Activated CD4-positive, alpha-beta T cell treated with anti-CD3 and anti-CD28 coated beads, Interleukin-2, amount 50 U/mL, for 1 hour (primary cell): Measurements from ENCODE around the gene RABGAP1L.
A peak's percentile ranks its signal among the peaks of the same experiment; 100 is the strongest.

Experiments
- DNase-seq: peaks from one replicate; pipeline ENCODE4 v3.0.0-alpha.2; 2020

RABGAP1L gene

GRCh38 chr1:174954073-174954460 is 794.7 kb downstream of the RABGAP1L start:
- DNase-seq, result no peak

GRCh38 chr1:174954671-174955669 is 795.6 kb downstream of the RABGAP1L start:
- no peak for DNase-seq

- no peak for DNase-seq
These were observed 796.8 kb downstream of the RABGAP1L start for GRCh38 chr1:174956086-174956485.

GRCh38 chr1:174956976-174957375 is 797.7 kb downstream of the RABGAP1L start:
- no peak for DNase-seq

- DNase-seq, result no peak
These were observed 798.5 kb downstream of the RABGAP1L start for GRCh38 chr1:174957829-174958228.

GRCh38 chr1:174958396-174958795 is 799.1 kb downstream of the RABGAP1L start:
- no peak for DNase-seq

- no peak for DNase-seq
These were observed 801.0 kb downstream of the RABGAP1L start for GRCh38 chr1:174960362-174960761.

GRCh38 chr1:174963529-174964125 is 804.3 kb downstream of the RABGAP1L start:
- no peak for DNase-seq

GRCh38 chr1:174964261-174964971 is 805.1 kb downstream of the RABGAP1L start:
- DNase-seq, result peak; percentile 15

- no peak for DNase-seq
These were observed 805.6 kb downstream of the RABGAP1L start for GRCh38 chr1:174964972-174965361.

GRCh38 chr1:174965362-174966007 is 806.2 kb downstream of the RABGAP1L start:
- peak; percentile 27 for DNase-seq

GRCh38 chr1:174966008-174966572 is 806.8 kb downstream of the RABGAP1L start:
- no peak for DNase-seq

- DNase-seq, result no peak
These were observed 808.8 kb downstream of the RABGAP1L start for GRCh38 chr1:174967845-174968705.

GRCh38 chr1:174968750-174969244 is 809.5 kb downstream of the RABGAP1L start:
- DNase-seq, result peak; percentile 4

- no peak for DNase-seq
These were observed 810.7 kb downstream of the RABGAP1L start for GRCh38 chr1:174969977-174970376.

GRCh38 chr1:174971466-174971865 is 812.1 kb downstream of the RABGAP1L start:
- no peak for DNase-seq

GRCh38 chr1:174971902-174972301 is 812.6 kb downstream of the RABGAP1L start:
- no peak for DNase-seq

- no peak for DNase-seq
These were observed 815.4 kb downstream of the RABGAP1L start for GRCh38 chr1:174974711-174975119.

GRCh38 chr1:174975764-174976163 is 816.4 kb downstream of the RABGAP1L start:
- no peak for DNase-seq

GRCh38 chr1:174976436-174977108 is 817.3 kb downstream of the RABGAP1L start:
- no peak for DNase-seq
